Skin of body (tissue), 2 donors: ENCODE data around the gene LRRN2. TPM values are rescaled to one million over a fixed set of nuclear protein-coding genes. Genes with fewer than 3 reads are reported as not detected.

Experiments used
- DNase-seq: peaks from one replicate; lab custom pipeline; 2025; lab: John Stamatoyannopoulos, UW
- total RNA-seq: library from RNA; depleted of rRNA; stranded (reverse); fragments of >200 nt; gene quantifications from one replicate; pipeline ENCODE4 v1.2.3, GENCODE V29; 2014

The LRRN2 gene
- total RNA-seq, 1 donor from 2014 or later: 0.89 TPM

GRCh38 chr1:204602871-204603542, 82.5 kb downstream of the LRRN2 start:
- DNase-seq: no peak

GRCh38 chr1:204602111-204602579, 83.4 kb downstream of the LRRN2 start:
- DNase-seq: no peak

GRCh38 chr1:204600968-204601367, 84.6 kb downstream of the LRRN2 start:
- DNase-seq: no peak

- no peak for DNase-seq
These were observed 85.3 kb downstream of the LRRN2 start for GRCh38 chr1:204600203-204600602.

GRCh38 chr1:204599596-204599995, 85.9 kb downstream of the LRRN2 start:
- DNase-seq: no peak

GRCh38 chr1:204599098-204599497, 86.4 kb downstream of the LRRN2 start:
- no peak for DNase-seq

GRCh38 chr1:204598319-204598969, 87.1 kb downstream of the LRRN2 start:
- no peak for DNase-seq

GRCh38 chr1:204592246-204592948, 93.1 kb downstream of the LRRN2 start:
- DNase-seq: no peak

- DNase-seq: no peak
These were observed 94.0 kb downstream of the LRRN2 start for GRCh38 chr1:204591473-204592090.

GRCh38 chr1:204589409-204590038, 96.0 kb downstream of the LRRN2 start:
- DNase-seq: no peak

- no peak for DNase-seq
These were observed 96.7 kb downstream of the LRRN2 start for GRCh38 chr1:204588826-204589225.

GRCh38 chr1:204587621-204588020, 97.9 kb downstream of the LRRN2 start:
- DNase-seq: no peak

GRCh38 chr1:204584699-204585372, 100.7 kb downstream of the LRRN2 start:
- DNase-seq: no peak

GRCh38 chr1:204583909-204584632, 101.5 kb downstream of the LRRN2 start:
- no peak for DNase-seq

GRCh38 chr1:204581759-204582158, 103.8 kb downstream of the LRRN2 start:
- DNase-seq: no peak

- DNase-seq: no peak
These were observed 104.7 kb downstream of the LRRN2 start for GRCh38 chr1:204580862-204581261.

GRCh38 chr1:204579681-204580080, 105.9 kb downstream of the LRRN2 start:
- no peak for DNase-seq

- DNase-seq: peak; percentile 7
These were observed 106.5 kb downstream of the LRRN2 start for GRCh38 chr1:204578867-204579664.

GRCh38 chr1:204577794-204578478, 107.6 kb downstream of the LRRN2 start:
- no peak for DNase-seq
